ENCODE measurements around the gene ARHGAP29. TPM values are rescaled to one million over a fixed set of nuclear protein-coding genes. Genes with fewer than 3 reads are reported as not detected.
"Not testable (repeated sequence)": the region's sequence is repeated elsewhere in the genome, so short reads cannot be mapped to it uniquely, and the experiment has no call there.

ARHGAP29 gene
- total RNA-seq, 1 experiment from 2014 or later = 46.7 TPM

GRCh38 chr1:94156096-94156625 lies 81.2 kb downstream of the ARHGAP29 start:
- no peaks in the 10 kb centered on the region for H3K36me3 Mint-ChIP-seq (ENCODE audit: insufficient read depth, unreplicated experiment)
- BruUV-seq (replicated peaks) = no TSS peak
- peaks cover 4% of the 10 kb centered on the region for H3K4me1 Mint-ChIP-seq (ENCODE audit: insufficient read depth, unreplicated experiment)
- intact Hi-C loops (cut with micrococcal nuclease) = no loop called here
- DNase-seq (ENCODE audit: unreplicated experiment) = no peak
- POLR2A ChIA-PET = no interaction called here
- CTCF ChIA-PET = interaction anchor here (1.0 to 1.1 kb wide), 2 partner anchors 95 to 130 kb away, joined by 3 to 5 read pairs; no protein-coding TSS in a partner anchor
- no peak overlapping the region for H3K27ac Mint-ChIP-seq (ENCODE audit: low read depth, unreplicated experiment)
- H3K4me3 Mint-ChIP-seq (ENCODE audit: unreplicated experiment) = no peak overlapping the region
- H3K27me3 Mint-ChIP-seq (ENCODE audit: insufficient read depth, unreplicated experiment) = no peaks in the 10 kb centered on the region
- no peaks in the 10 kb centered on the region for H3K9me3 Mint-ChIP-seq (ENCODE audit: unreplicated experiment)
- no peak for TF ChIP-seq CTCF (IDR thresholded peaks at IDR 0.05; ENCODE audit: unreplicated experiment)

- Mint-ChIP-seq H3K9me3 (ENCODE audit: unreplicated experiment) (no peaks in the 10 kb centered on the region), H3K4me3 (ENCODE audit: unreplicated experiment) (no peak overlapping the region), H3K27me3 (ENCODE audit: insufficient read depth, unreplicated experiment) (no peaks in the 10 kb centered on the region), H3K27ac (ENCODE audit: low read depth, unreplicated experiment) (no peak overlapping the region), H3K4me1 (ENCODE audit: insufficient read depth, unreplicated experiment) (no peaks in the 10 kb centered on the region), H3K36me3 (ENCODE audit: insufficient read depth, unreplicated experiment) (no peaks in the 10 kb centered on the region)
- no peak for DNase-seq (ENCODE audit: unreplicated experiment)
- CTCF ChIA-PET = interaction anchor here (0.6 kb wide), 1 partner anchor 33 kb away, joined by 3 read pairs; no protein-coding TSS in a partner anchor
- POLR2A ChIA-PET = no interaction called here
- TF ChIP-seq CTCF (IDR thresholded peaks at IDR 0.05; ENCODE audit: unreplicated experiment) = no peak
- intact Hi-C loops (cut with micrococcal nuclease) = no loop called here
- BruUV-seq (replicated peaks) = no TSS peak
These were observed 82.4 kb downstream of the ARHGAP29 start for GRCh38 chr1:94154989-94155388.

- no peaks in the 10 kb centered on the region for H3K36me3 Mint-ChIP-seq (ENCODE audit: insufficient read depth, unreplicated experiment)
- POLR2A ChIA-PET = no interaction called here
- no peak overlapping the region for H3K4me3 Mint-ChIP-seq (ENCODE audit: unreplicated experiment)
- intact Hi-C loops (cut with micrococcal nuclease) = no loop called here
- no peaks in the 10 kb centered on the region for H3K4me1 Mint-ChIP-seq (ENCODE audit: insufficient read depth, unreplicated experiment)
- CTCF ChIA-PET = interaction anchor here (0.7 kb wide), 1 partner anchor 180 kb away, joined by 3 read pairs; no protein-coding TSS in a partner anchor
- H3K27me3 Mint-ChIP-seq (ENCODE audit: insufficient read depth, unreplicated experiment) = no peaks in the 10 kb centered on the region
- DNase-seq (ENCODE audit: unreplicated experiment) = no peak
- BruUV-seq (replicated peaks) = no TSS peak
- H3K27ac Mint-ChIP-seq (ENCODE audit: low read depth, unreplicated experiment) = no peak overlapping the region
- no peak for TF ChIP-seq CTCF (IDR thresholded peaks at IDR 0.05; ENCODE audit: unreplicated experiment)
- no peaks in the 10 kb centered on the region for H3K9me3 Mint-ChIP-seq (ENCODE audit: unreplicated experiment)
These were observed 84.3 kb downstream of the ARHGAP29 start for GRCh38 chr1:94153133-94153532.

GRCh38 chr1:94149166-94149565 lies 88.2 kb downstream of the ARHGAP29 start:
- H3K27ac Mint-ChIP-seq (ENCODE audit: low read depth, unreplicated experiment); DNase-seq (ENCODE audit: unreplicated experiment); BruUV-seq (replicated peaks); H3K9me3 Mint-ChIP-seq (ENCODE audit: unreplicated experiment); H3K36me3 Mint-ChIP-seq (ENCODE audit: insufficient read depth, unreplicated experiment); H3K4me1 Mint-ChIP-seq (ENCODE audit: insufficient read depth, unreplicated experiment); intact Hi-C loops (cut with micrococcal nuclease); H3K4me3 Mint-ChIP-seq (ENCODE audit: unreplicated experiment); POLR2A ChIA-PET; H3K27me3 Mint-ChIP-seq (ENCODE audit: insufficient read depth, unreplicated experiment): not testable (repeated sequence)
- CTCF ChIA-PET = interaction anchor here (0.8 to 0.9 kb wide), 2 partner anchors 50 to 187 kb away, joined by 3 to 4 read pairs; no protein-coding TSS in a partner anchor

- BruUV-seq (replicated peaks) = no TSS peak
- H3K4me1 Mint-ChIP-seq (ENCODE audit: insufficient read depth, unreplicated experiment) = peaks cover 5% of the 10 kb centered on the region
- ChIA-PET POLR2A (no interaction called here), CTCF (interaction anchor here (0.7 kb wide), 1 partner anchor 118 kb away, joined by 3 read pairs; no protein-coding TSS in a partner anchor)
- no peaks in the 10 kb centered on the region for H3K27me3 Mint-ChIP-seq (ENCODE audit: insufficient read depth, unreplicated experiment)
- no peaks in the 10 kb centered on the region for H3K36me3 Mint-ChIP-seq (ENCODE audit: insufficient read depth, unreplicated experiment)
- intact Hi-C loops (cut with micrococcal nuclease) = no loop called here
- no peak overlapping the region for H3K4me3 Mint-ChIP-seq (ENCODE audit: unreplicated experiment)
- no peak overlapping the region for H3K27ac Mint-ChIP-seq (ENCODE audit: low read depth, unreplicated experiment)
- no peak for DNase-seq (ENCODE audit: unreplicated experiment)
- TF ChIP-seq CTCF (IDR thresholded peaks at IDR 0.05; ENCODE audit: unreplicated experiment) = no peak
- H3K9me3 Mint-ChIP-seq (ENCODE audit: unreplicated experiment) = no peaks in the 10 kb centered on the region
These were observed 91.1 kb downstream of the ARHGAP29 start for GRCh38 chr1:94146273-94146672.
